ENCODE data around the gene NOL7. TPM values are rescaled to one million over a fixed set of nuclear protein-coding genes. Genes with fewer than 3 reads are reported as not detected.
A peak's percentile ranks its signal among the peaks of the same experiment; 100 is the strongest.

The NOL7 gene
- total and polyA plus RNA-seq, 9 of the 15 experiments (the other 6 are each of a cell fraction or from before 2014, with no cell fraction given), result 19.4 to 235 (median 157) TPM

- TF ChIP-seq ZNF217 (CRISPR knock-in tag; IDR thresholded peaks at IDR 0.05), result no peak
- TF ChIP-seq TAL1 (IDR thresholded peaks at IDR 0.05), result no peak
- TF ChIP-seq NCOA6 (IDR thresholded peaks at IDR 0.05), result no peak
- TF ChIP-seq ZNF24 (IDR thresholded peaks at IDR 0.05), result no peak
- no peak for TF ChIP-seq TCFL5 (CRISPR knock-in tag; conservative IDR thresholded peaks at IDR 0.05)
- TF ChIP-seq SMARCA4 (IDR thresholded peaks at IDR 0.05), result peak; percentile 52
- TF ChIP-seq ZNF184 (CRISPR knock-in tag; IDR thresholded peaks at IDR 0.05), result no peak
- TF ChIP-seq ZNF77 (CRISPR knock-in tag; IDR thresholded peaks at IDR 0.05), result no peak
- TF ChIP-seq THRB (CRISPR knock-in tag; conservative IDR thresholded peaks at IDR 0.05), result 0 out of 2 replicates have a peak, but pooled peaks have one; percentile 1
- peak; percentile 38; the same call in 1 of the 2 replicates for TF ChIP-seq ATF7 (IDR thresholded peaks at IDR 0.05)
- TF ChIP-seq PHF8 (IDR thresholded peaks at IDR 0.05; ENCODE audit: borderline replicate concordance, low read length), result peak; percentile 97
- TF ChIP-seq NR3C1 (CRISPR knock-in tag; IDR thresholded peaks at IDR 0.05), result no peak; the same call in 1 of the 2 replicates
- no peak for TF ChIP-seq MAFK (IDR thresholded peaks at IDR 0.05; ENCODE audit: low read length)
- peak; percentile 72; the same call in 1 of the 2 replicates for TF ChIP-seq FOXP4 (CRISPR knock-in tag; IDR thresholded peaks at IDR 0.05; ENCODE audit: borderline replicate concordance)
- peak; percentile 16; the same call in 1 of the 2 replicates for TF ChIP-seq CBFA2T2 (conservative IDR thresholded peaks at IDR 0.05)
- TF ChIP-seq CHD4 (IDR thresholded peaks at IDR 0.05; ENCODE audit: insufficient read depth, insufficient replicate concordance, low read depth, low read length, poor library complexity, severe bottlenecking), result peak; percentile 79
- no peak for TF ChIP-seq ZNF398 (CRISPR knock-in tag; IDR thresholded peaks at IDR 0.05)
- TF ChIP-seq HDAC1 (IDR thresholded peaks at IDR 0.05), result peak in 1 of 2 experiments; percentile 92; a peak in 2 of 4 replicates
- peak; percentile 81; the same call in 1 of the 2 replicates for TF ChIP-seq ZNF511 (CRISPR knock-in tag; IDR thresholded peaks at IDR 0.05)
- peak; percentile 95 for TF ChIP-seq RBM39 (optimal IDR thresholded peaks at IDR 0.05; ENCODE audit: low read depth, low read length)
These were observed 40.4 kb upstream of the NOL7 start, which contains the start of gene SIRT5 (continued) for GRCh38 chr6:13574571-13575376.
